GM19438 (cell line): ENCODE data around the gene SNX6.
A peak's percentile ranks its signal among the peaks of the same experiment; 100 is the strongest.
"Not testable (repeated sequence)": the region's sequence is repeated elsewhere in the genome, so short reads cannot be mapped to it uniquely, and the experiment has no call there.

ENCODE experiments used
- ATAC-seq: cut with Tn5 transposase; IDR thresholded peaks from one replicate; pipeline ENCODE4 v1.9.1; 2021; ENCODE audit warnings: low read depth; ENCODE audit not compliant: unreplicated experiment

SNX6 gene

DNA sequence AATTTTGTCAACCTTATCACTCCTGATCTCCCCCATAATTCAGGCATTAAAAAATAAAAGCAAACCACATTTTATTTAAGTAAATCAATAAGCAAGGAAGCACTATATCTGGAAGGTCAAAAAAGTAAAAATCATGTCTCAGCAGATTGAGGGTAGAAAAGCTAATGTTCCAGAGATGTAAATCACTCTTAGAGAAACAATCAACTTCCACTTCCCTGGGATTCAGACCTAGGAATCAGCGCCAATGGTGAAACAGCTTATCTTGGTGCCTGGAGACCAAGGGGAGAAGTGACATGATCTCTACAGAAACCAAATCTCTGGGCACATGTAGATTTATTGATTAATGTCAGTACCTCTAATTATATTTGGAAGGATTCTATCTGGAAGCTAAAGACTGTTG lies 10.9 kb upstream of the SNX6 start:
- ATAC-seq, result no peak

DNA sequence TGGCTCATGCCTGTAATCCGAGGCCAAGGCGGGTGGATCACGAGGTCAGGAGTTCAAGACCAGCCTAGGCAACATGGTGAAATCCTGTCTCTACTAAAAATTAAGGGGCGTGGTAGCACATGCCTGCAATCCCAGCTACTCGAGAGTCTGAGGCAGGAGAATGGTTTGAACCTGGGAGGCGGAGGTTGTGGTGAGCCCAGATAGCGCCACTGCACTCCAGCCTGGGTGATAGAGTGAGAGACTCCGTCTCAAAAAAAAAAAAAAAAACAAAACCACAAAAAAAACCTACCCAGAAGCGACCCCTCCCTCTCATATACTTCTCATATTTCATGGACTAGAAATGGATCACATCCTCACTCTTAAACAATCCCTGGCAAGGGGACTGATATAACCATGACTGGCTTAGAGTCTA lies 4.4 kb upstream of the SNX6 start:
- ATAC-seq, result not testable (repeated sequence)

DNA sequence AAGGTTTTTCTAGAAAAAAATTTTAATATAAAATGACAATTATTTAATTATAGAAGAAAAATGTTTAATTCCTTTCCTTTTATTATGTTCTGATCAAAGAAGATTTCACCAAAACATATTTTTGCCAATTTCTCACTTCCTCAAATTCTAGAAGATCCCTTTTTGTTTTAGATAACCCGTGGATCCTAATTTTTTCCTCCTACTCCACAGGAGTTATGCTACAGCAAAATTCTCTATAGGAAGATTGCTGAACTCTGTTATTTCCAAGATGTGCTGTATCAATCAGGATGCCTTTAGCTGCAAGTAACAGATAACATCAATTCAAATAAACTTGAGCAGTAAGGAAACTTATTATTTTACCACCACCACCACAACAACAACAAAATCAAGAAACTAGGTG lies 3.8 kb upstream of the SNX6 start:
- ATAC-seq, result no peak

DNA sequence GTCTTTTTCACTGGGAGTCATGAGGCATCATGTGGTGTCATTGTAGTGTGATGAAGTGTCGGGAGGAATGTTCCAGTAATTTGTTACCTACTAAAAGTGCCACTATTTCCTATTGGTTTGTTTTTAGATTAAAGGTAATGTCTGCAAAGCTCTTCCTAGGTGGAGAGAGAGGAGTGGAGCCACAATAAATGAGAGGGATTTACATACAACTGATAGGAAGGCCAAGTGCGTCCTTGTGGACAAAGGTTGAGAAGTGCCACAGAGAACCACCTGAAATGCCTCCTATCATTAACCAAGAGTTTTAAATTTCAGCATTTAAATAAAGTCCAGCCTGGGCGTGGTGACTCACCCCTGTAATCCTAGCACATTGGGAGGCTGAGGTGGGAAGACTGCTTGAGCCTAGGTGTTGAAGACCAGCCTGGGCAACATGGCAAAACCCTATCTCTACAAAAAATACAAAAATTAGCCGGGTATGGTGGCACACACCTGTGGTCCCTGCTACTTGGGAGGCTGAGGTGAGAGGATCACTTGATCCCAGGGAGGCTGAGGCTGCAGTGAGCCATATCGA lies 2.5 kb upstream of the SNX6 start:
- ATAC-seq, result no peak

DNA sequence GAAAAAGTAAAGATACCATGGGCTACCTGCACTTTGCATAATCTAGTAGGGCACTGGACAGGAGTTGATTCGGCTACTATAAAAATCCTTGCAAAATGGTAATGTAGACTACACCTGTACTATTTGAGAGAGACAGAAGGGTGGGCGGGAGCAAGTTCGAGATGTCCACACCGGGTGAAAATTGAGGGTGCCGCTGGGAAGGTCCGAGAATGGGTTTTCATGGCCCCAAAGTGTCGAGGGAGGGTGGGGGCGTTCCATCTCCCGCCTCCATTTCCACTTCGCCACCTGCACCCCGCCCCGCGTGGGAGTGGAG lies 648 bp downstream of the SNX6 start:
- peak; percentile 18 for ATAC-seq

DNA sequence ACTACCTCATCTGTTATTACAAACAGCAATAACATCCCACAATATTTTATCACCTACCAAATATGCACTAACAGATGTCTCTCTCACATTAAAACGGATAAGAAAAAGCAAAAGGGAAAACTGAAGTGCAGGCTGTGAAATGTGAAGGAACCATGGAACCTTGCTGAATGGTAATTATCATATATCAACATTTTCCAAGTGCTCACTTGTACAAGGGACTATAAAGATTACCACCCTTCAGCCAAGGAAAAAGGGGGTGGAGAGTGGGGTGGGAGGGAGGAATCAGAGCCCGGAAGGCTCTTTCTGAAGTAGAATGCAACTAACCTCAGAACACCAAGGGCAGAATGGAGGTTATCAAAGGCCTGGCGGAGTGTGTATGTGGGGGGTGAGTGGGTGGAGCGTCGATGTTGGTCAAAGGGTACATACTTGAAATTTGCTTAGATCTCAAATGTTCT lies 1.2 kb downstream of the SNX6 start:
- ATAC-seq, result no peak

DNA sequence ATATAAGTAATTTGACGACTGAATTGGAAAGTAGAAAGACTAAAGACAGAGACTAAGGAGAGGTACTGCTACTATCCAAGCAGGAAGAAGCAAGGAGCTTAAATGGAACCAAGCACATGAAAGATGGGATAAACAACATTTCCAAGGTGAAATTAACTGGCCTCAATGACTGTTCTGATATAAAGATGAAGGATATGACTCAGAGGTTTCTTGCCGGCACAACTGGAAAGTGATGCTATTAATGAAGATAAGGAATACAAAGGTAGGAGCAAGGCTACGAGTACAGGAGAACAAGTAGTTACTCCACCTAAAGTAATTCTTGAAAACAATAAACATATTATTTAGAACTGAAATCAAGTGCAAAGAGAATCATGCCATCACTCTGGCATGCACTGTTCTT lies 6.4 kb downstream of the SNX6 start:
- ATAC-seq, result no peak

DNA sequence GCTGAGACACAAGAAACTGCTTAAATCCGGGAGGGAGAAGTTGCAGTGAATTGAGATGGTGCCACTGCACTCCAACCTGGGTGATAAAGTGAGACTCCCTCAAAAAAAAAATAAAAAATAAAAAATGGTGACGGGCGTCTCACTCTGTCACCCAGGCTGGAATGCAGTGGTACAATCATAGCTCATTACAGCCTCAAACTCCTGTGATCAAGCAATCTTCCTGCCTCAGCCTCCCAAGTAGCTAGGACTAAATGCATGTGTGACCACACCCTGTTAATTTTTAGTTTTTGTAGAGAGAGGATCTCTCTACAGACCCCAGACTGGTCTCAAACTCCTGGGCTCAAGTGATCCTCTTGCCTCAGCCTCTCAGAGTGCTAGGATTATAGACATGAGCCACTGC lies 9.1 kb downstream of the SNX6 start:
- ATAC-seq, result no peak

DNA sequence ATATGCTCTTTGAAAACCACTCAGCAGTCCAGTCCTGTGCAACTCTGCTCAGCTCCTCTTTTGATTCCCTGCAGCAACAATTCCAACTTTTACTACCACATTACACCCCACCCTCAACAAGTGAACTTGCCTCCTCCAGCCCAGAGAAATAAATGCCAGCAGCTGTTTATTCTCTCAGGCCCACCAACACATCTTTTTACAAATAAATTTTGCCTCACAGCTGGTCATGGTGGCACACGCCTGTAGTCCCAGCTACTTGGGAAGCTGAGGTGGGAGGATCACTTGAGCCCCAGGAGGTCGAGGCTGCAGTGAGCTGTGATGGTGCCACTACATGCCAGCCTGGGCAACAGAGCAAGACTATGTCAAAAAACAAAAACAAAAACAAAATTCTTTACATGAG lies 9.8 kb downstream of the SNX6 start:
- no peak for ATAC-seq

DNA sequence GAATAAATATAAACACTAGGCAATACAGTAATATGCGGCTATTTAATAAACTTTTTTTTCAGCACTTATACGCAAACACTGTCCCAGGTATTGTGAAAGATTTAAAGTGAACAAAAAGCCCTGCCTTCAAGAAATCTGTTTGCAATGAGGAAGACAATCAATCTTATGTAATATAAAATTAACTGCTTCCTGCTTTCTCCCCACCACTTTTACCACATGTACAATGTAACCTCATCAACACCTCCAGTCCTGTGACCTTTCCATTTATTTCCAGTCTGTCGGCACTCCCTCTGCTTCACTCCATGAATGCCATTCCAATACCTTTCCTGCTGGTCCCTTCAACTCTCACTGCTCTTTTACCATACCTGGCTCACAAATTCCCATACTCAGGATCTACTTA lies 10.5 kb downstream of the SNX6 start:
- ATAC-seq, result no peak

DNA sequence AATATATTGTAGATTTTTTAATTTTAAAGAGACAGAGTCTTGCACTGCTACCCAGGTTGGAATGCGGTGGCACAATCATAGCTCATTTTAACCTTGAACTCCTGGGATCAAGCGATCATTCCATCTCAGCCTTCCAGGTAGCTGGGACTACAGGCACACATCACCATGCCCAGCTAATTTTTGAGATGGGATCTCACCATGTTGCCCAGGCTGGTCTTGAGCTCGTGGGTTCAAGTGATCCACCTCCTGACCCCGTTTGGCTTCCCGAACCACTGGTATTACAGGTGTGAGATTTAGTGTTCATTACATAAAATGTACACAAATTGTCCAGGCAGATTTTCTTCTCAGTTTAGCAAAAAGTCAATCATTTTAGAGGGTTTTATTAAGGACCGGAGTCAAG lies 13.6 kb downstream of the SNX6 start:
- no peak for ATAC-seq

DNA sequence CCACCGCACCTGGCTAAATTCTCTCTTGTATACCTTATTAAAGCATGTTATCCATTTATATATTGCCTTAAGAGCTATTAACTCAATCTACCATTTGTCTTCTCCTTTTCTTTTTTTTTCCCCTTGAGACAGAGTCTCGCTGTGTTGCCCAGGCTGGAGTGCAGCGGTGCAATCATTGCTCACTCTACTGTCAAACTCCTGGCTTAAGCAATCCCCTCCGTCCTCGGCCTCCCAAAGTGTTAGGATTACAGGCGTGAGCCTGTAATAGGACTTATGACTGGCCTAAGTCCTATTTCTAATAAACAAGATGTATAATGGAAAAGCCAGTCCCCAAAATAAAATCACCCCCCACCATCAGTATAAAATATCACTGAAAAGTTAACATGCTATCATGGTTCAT lies 14.4 kb downstream of the SNX6 start:
- ATAC-seq, result no peak

DNA sequence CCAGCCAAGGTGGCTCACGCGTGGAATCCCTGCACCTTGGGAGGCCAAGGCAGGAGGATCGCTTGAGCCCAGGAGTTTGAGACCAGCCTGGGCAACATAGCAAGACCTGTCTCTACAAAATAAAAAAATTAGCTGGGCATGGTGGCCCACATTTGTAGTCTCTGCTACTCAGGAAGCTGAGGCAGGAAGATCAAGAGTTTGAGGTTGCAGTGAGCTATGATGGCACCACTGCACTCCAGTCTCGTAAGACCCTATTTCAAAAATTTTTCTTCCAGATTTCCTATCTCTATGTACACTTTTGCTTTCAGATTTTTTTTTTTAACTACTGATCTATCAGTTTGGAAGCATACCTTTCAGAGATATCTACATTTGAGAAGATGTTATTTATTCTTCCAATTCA lies 15.3 kb downstream of the SNX6 start:
- no peak for ATAC-seq

DNA sequence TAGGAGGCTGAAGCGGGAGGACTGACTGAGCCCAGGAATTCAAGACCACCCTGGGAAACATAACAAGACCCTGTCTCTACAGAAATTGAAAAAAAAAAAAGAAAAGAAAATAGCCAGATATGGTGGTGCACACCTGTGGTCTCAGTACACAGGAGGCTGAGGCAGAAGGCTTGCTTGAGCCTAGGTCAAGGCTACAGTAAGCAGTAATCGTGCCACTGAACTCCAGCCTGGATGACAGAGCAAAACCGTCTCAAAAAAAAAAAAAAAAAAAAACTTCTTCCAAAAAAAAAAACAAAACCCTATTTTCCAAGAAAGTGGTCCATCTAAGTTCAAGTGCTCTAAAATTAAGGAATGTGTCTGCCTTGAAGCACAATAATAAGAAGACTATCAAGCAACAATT lies 19.8 kb downstream of the SNX6 start:
- ATAC-seq, result no peak

DNA sequence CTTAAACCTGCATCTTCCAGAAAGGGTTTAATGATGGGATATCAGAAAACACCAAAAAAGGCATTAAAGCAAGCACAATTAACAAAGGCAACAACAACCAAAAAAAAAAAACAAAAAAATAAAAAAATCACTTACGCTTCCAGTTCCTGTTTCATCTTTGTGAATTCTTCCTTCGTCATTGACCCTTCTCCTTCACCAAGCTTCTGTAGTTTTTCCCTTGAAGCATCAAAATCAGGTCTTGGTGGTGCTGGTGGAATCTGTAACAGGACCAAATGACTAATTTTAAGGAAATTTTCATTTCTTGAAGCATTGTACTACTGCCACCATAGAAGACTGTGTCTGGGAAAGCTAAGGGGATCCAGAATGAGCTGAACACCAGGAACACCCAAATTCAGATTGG lies 24.5 kb downstream of the SNX6 start:
- no peak for ATAC-seq

DNA sequence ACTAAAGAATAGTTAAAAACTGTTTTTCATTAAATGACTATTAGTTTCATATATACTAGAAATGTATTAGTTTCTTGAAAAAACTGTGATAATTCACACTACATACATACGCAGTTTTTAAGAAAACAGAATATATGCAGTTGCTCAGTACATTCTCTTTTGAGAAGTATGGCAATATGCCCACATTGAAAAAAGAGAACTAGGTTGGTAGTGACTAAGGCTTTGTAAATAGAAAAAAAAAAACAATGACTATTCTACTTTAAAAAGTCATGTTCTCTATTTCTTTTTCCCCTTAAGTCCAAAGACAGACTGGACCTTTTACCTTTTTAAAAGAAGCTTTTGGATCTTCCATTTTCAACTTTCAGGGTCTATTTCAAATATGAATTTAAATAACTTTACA lies 25.0 kb downstream of the SNX6 start:
- ATAC-seq, result no peak

DNA sequence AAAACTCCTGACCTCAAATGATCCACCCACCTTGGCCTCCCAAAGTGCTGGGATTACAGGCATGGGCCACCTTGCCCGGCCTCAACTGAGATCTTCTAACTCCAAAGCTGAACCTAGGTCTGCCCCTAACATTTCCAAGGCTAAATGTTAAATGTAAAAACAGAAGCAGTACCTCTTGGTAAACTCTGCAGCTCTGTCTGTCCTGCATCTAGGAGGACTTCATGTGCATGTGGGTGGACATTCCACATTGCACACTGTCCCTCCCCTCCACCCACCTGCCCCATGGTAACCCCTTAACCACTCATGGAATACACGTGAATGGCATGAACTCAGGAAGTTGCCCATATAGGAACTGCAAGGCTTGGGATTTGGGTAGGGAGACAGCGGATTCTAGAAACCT lies 33.1 kb downstream of the SNX6 start:
- no peak for ATAC-seq

DNA sequence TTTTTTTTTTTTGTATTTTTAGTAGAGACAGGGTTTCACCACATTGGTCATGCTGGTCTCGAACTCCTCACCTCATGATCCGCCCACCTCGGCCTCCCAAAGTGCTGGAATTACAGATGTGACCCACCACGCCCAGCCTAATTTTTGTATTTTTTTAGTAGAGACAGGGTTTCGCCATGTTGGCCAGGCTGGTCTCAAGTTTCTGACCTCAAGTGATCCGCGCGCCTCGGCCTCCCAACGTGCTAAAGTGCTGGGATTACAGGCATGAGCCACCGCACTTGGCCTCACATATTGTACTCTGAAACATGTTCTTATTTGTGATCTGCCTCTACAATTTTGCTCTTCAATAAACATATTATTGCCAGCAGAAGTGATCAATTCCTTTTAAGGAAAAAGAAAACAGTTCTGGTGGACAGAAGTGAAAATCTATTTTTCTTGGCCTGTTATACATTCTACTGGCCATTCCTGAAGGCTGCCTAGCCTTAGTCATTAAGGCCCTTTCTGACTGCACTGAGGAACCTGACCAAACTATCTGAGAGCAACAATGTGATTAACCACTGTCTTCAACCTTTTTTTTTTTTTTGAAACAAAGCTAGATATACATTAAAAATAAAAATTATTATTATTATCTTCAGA lies 36.1 kb downstream of the SNX6 start:
- no peak for ATAC-seq

DNA sequence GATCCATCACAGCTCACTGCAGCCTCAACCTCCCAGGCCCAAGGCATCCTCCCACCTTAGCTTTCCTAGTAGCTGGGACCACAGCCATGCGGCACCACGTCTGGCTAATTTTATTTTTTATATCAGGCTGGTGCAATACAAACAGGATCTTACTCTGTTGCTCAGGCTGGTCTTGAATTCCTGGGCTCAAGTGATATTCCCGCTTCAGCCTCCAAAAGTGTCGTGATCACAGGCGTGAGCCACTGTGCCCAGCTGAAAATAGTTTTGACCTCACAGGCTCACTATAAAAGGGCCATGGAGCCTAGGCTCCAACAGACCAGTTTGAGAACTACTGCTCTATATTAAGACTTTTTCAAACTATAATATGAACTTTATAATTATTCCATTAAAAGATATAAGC lies 37.3 kb downstream of the SNX6 start:
- no peak for ATAC-seq

DNA sequence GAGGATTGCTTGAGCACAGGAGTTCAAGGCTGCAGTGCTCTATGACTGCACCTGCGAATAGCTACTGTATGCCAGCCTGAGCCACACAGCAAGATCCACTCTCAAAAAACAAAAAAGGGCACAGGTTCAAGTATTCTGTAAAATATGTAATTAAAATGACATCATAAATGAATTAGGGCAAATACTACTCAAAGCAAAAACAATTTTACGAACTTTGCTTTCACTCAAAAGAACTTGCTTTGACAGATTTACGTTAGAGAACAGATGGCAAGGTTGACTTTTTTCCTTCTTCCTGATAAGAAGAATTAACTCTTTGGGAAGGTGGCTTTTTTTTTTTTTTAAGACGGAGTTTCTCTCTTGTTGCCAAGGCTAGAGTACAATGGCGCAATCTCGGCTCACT lies 46.4 kb downstream of the SNX6 start:
- no peak for ATAC-seq

DNA sequence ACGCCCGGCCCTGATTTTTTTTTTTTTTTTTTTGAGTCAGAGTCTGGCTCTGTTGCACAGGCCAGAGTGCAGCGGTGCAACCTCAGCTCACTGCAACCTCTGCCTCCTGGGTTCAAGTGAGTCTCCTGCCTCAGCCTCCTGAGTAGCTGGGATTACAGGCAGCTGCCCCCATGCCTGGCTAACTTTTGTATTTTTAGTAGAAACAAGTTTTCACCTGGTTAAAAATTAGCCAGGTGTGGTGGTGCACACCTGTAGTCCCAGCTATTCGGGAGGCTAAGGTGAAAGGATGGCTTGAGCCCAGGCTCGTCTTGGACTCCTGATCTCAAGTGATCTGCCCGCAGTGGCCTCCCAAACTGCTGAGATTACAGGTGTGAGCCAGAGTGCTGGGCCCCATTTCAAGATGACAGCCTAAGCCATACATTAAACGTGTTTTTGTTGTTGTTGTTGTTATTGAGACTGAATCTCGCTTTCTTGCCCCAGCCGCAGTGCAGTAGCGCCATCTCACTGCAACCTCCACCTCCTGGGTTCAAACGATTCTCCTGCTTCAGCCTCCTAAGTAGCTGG lies 47.7 kb downstream of the SNX6 start:
- ATAC-seq, result no peak

DNA sequence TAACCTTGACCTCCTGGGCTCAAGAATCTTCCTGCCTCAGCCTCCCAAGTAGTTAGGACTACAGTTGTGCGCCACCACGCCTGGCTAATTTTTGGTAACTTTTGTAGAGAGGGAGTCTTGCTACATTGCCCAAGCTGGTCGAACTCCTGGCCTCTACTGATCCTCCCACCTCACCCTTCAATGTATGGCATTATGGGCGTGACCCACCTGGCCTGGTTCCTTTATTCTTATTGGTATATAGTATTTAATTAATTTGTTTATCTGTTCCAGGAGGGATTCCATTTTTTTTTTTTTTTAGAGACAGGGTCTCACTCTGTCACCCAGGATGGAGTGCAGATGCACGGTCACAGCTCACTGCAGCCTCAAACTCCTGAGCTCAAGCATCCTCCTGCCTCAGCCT lies 49.6 kb downstream of the SNX6 start:
- no peak for ATAC-seq

DNA sequence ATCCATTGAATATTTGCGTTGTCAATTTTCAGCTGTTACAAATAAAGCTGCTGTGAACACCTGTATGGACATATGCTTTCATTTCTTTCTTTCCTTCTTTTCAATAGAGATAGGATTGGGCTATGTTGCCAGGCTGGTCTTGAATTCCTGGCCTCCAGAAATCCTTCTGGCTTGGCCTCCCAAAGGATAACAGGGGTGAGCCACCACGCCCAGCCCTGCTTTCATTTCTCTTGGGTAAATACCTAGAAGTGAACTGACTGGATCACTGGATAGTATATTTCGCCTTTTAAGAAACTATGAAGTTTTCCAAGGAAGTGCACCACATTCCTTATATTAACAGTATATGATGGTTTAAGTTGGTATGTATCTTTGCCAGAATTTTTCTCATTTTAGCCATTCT lies 58.2 kb downstream of the SNX6 start:
- ATAC-seq, result no peak
